ENCODE measurements around the gene ANKRD39. TPM values are rescaled to one million over a fixed set of nuclear protein-coding genes. Genes with fewer than 3 reads are reported as not detected.

The ANKRD39 gene
- total and polyA plus RNA-seq, 10 of the 15 experiments (the other 5 are each of a cell fraction or from before 2014, with no cell fraction given) = 7.4 to 36.2 (median 23.7) TPM

DNA sequence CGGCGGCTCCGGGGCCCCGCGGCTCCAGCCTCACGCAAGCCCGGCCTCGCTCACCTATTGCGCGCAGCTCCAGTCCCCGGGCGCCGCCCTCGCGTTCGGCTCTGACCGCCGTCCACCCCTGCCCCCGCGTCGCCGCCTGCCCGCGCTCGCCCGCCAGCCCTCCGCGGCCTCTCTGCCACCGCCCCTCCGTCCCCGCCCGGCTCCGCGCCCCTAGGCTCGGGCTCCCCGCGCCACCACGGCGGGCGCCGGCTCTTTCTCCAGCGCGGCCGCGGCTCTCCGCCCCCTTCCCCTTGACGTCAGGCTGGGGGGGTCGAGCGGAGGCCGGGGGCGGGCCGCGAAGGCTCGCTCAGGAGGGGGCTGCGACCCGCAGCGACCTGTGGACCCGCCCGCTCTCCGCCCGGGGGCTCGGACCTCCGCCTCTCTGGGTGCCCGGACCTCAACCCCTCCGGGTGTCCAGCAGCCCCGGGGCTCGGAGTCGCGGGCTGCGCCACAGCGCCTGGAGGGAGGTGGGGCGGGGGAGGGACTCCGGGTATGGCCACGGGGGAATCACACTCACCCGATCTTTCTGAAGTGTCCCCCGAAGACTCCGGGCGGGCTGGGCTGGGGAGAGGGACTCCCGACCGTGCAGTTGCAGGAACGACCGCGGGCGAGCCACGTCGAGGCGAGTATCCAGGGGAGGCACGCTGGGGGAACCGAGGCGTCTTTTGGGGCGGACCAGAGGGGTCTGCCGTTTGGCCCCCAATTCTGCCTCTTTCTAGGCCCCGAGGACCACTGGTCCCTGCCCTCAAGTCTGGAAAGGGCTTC, 12.2 kb upstream of the ANKRD39 start, which contains the start of gene SEMA4C (continued):
- TF ChIP-seq RFX5 (IDR thresholded peaks at IDR 0.05; ENCODE audit: low read depth, low read length) = no peak
- TF ChIP-seq, protein P1, sequence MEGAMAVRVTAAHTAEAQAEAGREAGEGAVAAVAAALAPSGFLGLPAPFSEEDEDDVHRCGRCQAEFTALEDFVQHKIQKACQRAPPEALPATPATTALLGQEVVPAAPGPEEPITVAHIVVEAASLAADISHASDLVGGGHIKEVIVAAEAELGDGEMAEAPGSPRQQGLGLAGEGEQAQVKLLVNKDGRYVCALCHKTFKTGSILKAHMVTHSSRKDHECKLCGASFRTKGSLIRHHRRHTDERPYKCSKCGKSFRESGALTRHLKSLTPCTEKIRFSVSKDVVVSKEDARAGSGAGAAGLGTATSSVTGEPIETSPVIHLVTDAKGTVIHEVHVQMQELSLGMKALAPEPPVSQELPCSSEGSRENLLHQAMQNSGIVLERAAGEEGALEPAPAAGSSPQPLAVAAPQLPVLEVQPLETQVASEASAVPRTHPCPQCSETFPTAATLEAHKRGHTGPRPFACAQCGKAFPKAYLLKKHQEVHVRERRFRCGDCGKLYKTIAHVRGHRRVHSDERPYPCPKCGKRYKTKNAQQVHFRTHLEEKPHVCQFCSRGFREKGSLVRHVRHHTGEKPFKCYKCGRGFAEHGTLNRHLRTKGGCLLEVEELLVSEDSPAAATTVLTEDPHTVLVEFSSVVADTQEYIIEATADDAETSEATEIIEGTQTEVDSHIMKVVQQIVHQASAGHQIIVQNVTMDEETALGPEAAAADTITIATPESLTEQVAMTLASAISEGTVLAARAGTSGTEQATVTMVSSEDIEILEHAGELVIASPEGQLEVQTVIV (IDR thresholded peaks at IDR 0.05; ENCODE audit: borderline replicate concordance, partially characterized antibody) = no peak
- no peak for TF ChIP-seq ETV6 (conservative IDR thresholded peaks at IDR 0.05 in 1 of 2, IDR thresholded peaks at IDR 0.05 in 1 of 2; ENCODE audit: borderline replicate concordance in 1 of 2, low read depth in 1 of 2)
- TF ChIP-seq HDGF (IDR thresholded peaks at IDR 0.05) = no peak
- peak; percentile 53 for TF ChIP-seq DPF2 (IDR thresholded peaks at IDR 0.05)
- TF ChIP-seq LARP7 (IDR thresholded peaks at IDR 0.05) = peak; percentile 88; the same call in 1 of the 2 replicates
- no peak for TF ChIP-seq SMAD1 (IDR thresholded peaks at IDR 0.05; ENCODE audit: low read depth, partially characterized antibody)
- TF ChIP-seq, protein P2, sequence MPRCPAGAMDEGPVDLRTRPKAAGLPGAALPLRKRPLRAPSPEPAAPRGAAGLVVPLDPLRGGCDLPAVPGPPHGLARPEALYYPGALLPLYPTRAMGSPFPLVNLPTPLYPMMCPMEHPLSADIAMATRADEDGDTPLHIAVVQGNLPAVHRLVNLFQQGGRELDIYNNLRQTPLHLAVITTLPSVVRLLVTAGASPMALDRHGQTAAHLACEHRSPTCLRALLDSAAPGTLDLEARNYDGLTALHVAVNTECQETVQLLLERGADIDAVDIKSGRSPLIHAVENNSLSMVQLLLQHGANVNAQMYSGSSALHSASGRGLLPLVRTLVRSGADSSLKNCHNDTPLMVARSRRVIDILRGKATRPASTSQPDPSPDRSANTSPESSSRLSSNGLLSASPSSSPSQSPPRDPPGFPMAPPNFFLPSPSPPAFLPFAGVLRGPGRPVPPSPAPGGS (IDR thresholded peaks at IDR 0.05; ENCODE audit: borderline replicate concordance, insufficient read depth, low read depth, low read length, poor library complexity, severe bottlenecking) = no peak
- peak; percentile 52; the same call in 1 of the 2 replicates for TF ChIP-seq RB1 (IDR thresholded peaks at IDR 0.05; ENCODE audit: borderline replicate concordance)
- no peak for TF ChIP-seq CHD1 (IDR thresholded peaks at IDR 0.05; ENCODE audit: low read depth, low read length)
- TF ChIP-seq POLR2AphosphoS5 (IDR thresholded peaks at IDR 0.05; ENCODE audit: low read length) = no peak
- no peak for TF ChIP-seq SMC3 (IDR thresholded peaks at IDR 0.05; ENCODE audit: borderline replicate concordance, low read length)
- TF ChIP-seq SMARCA5 (IDR thresholded peaks at IDR 0.05) = 0 out of 2 replicates have a peak, but pooled peaks have one; percentile 62
- TF ChIP-seq BRCA1 (IDR thresholded peaks at IDR 0.05; ENCODE audit: low read depth, low read length) = no peak
- TF ChIP-seq, protein P3, sequence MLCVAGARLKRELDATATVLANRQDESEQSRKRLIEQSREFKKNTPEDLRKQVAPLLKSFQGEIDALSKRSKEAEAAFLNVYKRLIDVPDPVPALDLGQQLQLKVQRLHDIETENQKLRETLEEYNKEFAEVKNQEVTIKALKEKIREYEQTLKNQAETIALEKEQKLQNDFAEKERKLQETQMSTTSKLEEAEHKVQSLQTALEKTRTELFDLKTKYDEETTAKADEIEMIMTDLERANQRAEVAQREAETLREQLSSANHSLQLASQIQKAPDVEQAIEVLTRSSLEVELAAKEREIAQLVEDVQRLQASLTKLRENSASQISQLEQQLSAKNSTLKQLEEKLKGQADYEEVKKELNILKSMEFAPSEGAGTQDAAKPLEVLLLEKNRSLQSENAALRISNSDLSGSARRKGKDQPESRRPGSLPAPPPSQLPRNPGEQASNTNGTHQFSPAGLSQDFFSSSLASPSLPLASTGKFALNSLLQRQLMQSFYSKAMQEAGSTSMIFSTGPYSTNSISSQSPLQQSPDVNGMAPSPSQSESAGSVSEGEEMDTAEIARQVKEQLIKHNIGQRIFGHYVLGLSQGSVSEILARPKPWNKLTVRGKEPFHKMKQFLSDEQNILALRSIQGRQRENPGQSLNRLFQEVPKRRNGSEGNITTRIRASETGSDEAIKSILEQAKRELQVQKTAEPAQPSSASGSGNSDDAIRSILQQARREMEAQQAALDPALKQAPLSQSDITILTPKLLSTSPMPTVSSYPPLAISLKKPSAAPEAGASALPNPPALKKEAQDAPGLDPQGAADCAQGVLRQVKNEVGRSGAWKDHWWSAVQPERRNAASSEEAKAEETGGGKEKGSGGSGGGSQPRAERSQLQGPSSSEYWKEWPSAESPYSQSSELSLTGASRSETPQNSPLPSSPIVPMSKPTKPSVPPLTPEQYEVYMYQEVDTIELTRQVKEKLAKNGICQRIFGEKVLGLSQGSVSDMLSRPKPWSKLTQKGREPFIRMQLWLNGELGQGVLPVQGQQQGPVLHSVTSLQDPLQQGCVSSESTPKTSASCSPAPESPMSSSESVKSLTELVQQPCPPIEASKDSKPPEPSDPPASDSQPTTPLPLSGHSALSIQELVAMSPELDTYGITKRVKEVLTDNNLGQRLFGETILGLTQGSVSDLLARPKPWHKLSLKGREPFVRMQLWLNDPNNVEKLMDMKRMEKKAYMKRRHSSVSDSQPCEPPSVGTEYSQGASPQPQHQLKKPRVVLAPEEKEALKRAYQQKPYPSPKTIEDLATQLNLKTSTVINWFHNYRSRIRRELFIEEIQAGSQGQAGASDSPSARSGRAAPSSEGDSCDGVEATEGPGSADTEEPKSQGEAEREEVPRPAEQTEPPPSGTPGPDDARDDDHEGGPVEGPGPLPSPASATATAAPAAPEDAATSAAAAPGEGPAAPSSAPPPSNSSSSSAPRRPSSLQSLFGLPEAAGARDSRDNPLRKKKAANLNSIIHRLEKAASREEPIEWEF (IDR thresholded peaks at IDR 0.05; ENCODE audit: insufficient replicate concordance, low read depth, low read length) = no peak
- peak in 1 of 2 experiments; percentile 67; a peak in 1 of 3 replicates for TF ChIP-seq EGR1 (IDR thresholded peaks at IDR 0.05; ENCODE audit: borderline replicate concordance in 1 of 2, low read depth in 2 of 2, low read length in 2 of 2)
- peak; percentile 59; the same call in 1 of the 2 replicates for TF ChIP-seq BACH1 (IDR thresholded peaks at IDR 0.05; ENCODE audit: borderline replicate concordance)
- peak; percentile 55 for TF ChIP-seq HDAC6 (IDR thresholded peaks at IDR 0.05; ENCODE audit: unreplicated experiment)
- TF ChIP-seq MYB (IDR thresholded peaks at IDR 0.05; ENCODE audit: borderline replicate concordance, low read depth, low read length) = no peak
- peak; percentile 86 for TF ChIP-seq CREB1 (IDR thresholded peaks at IDR 0.05; ENCODE audit: low read depth)
- TF ChIP-seq TAF1 (IDR thresholded peaks at IDR 0.05; ENCODE audit: borderline replicate concordance, low read depth, low read length) = peak; percentile 17; the same call in 1 of the 2 replicates

Measured in GM12878 (cell line).